ENCODE data around the gene TMEM30B.

DNA sequence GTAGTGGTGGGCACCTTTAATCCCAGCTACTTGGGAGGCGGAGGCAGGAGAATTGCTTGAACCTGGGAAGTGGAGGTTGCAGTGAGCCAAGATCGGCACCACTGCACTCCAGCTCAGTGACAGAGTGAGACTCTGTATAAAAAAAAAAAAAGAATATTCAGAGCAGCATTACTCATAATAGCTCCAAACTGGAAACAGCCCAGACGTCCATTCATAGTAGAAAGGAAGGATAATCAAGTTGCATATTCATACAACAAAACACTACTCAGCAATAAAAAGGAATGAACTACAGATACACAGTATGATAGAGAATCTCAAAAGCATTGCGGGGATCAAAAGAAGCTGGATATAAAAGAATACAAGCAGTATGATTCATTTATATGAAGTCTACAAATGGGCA is 19.1 kb downstream of the TMEM30B start:
- TF ChIP-seq, protein P1, sequence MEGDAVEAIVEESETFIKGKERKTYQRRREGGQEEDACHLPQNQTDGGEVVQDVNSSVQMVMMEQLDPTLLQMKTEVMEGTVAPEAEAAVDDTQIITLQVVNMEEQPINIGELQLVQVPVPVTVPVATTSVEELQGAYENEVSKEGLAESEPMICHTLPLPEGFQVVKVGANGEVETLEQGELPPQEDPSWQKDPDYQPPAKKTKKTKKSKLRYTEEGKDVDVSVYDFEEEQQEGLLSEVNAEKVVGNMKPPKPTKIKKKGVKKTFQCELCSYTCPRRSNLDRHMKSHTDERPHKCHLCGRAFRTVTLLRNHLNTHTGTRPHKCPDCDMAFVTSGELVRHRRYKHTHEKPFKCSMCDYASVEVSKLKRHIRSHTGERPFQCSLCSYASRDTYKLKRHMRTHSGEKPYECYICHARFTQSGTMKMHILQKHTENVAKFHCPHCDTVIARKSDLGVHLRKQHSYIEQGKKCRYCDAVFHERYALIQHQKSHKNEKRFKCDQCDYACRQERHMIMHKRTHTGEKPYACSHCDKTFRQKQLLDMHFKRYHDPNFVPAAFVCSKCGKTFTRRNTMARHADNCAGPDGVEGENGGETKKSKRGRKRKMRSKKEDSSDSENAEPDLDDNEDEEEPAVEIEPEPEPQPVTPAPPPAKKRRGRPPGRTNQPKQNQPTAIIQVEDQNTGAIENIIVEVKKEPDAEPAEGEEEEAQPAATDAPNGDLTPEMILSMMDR (IDR thresholded peaks at IDR 0.05; ENCODE audit: insufficient read depth, low read depth, low read length), result no peak
- no peak for TF ChIP-seq EZH2 (IDR thresholded peaks at IDR 0.05; ENCODE audit: insufficient read depth, low read length)
